ENCODE measurements around the gene SYNDIG1. TPM values are rescaled to one million over a fixed set of nuclear protein-coding genes. Genes with fewer than 3 reads are reported as not detected.

SYNDIG1 gene
- total RNA-seq, 4 donors from 2014 or later: 8.3 to 12.4 (median 10.2) TPM

DNA sequence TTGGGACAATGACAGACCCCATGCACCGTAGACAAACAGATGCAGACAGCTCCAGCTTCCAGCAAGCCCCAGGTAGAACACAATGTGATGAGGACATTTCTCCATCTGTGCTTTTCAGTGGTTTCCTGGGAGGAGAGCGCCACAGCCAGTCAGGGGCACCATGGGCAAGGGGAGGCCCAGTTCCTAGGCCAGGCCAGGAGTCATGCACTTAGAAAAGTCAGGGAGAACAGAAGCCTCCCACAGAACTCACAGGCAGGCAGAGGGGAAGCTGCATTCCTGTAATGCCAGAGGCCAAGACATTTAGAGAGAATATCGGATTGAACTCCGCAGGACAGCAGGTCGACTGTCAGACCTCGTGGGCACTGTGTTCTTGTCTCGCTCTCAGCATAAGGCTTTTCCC, 9.2 kb downstream of the SYNDIG1 start:
- no peaks in the 10 kb centered on the region for H3K4me1 ChIP-seq
- H3K27ac ChIP-seq: no peak overlapping the region
- WGBS, 2 donors: 95 to 96% methylated on average over 7 of the region's 7 CpGs
- TF ChIP-seq POLR2A (IDR thresholded peaks at IDR 0.05): no peak
- TF ChIP-seq, protein P1, sequence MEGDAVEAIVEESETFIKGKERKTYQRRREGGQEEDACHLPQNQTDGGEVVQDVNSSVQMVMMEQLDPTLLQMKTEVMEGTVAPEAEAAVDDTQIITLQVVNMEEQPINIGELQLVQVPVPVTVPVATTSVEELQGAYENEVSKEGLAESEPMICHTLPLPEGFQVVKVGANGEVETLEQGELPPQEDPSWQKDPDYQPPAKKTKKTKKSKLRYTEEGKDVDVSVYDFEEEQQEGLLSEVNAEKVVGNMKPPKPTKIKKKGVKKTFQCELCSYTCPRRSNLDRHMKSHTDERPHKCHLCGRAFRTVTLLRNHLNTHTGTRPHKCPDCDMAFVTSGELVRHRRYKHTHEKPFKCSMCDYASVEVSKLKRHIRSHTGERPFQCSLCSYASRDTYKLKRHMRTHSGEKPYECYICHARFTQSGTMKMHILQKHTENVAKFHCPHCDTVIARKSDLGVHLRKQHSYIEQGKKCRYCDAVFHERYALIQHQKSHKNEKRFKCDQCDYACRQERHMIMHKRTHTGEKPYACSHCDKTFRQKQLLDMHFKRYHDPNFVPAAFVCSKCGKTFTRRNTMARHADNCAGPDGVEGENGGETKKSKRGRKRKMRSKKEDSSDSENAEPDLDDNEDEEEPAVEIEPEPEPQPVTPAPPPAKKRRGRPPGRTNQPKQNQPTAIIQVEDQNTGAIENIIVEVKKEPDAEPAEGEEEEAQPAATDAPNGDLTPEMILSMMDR (IDR thresholded peaks at IDR 0.05): no peak
- no peaks in the 10 kb centered on the region for H3K9me3 ChIP-seq
- intact Hi-C loops (cut with DNase I): no loop called here
- no peak overlapping the region for H3K4me3 ChIP-seq (replicated peaks in 1 of 3)
- DNase-seq: no peak
- H3K27me3 ChIP-seq: no peaks in the 10 kb centered on the region
- no peaks in the 10 kb centered on the region for H3K36me3 ChIP-seq

DNA sequence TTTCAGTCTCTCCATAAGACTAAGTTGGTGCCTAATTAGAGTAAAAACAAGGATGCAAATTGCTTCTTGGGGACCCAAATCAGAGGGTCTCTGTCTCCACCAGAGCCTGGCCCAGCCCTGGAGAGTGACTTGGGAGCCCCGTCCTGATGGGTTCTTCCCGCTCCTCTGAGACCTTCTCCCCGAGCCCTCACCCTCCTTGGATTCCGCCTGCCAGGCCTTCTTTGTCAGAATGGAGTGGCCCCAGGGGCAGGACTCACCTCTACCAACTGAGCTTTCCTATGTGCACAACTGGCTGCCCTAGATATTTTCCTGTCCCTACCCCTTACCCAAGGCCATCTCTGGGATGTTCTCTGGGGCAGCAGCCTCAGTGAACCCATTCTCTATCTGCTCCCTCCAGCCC, 9.7 kb downstream of the SYNDIG1 start:
- no peaks in the 10 kb centered on the region for H3K9me3 ChIP-seq
- no peaks in the 10 kb centered on the region for H3K36me3 ChIP-seq
- no peak overlapping the region for H3K27ac ChIP-seq
- no peak overlapping the region for H3K4me3 ChIP-seq (replicated peaks in 1 of 3)
- no peak for DNase-seq
- H3K4me1 ChIP-seq: no peaks in the 10 kb centered on the region
- no peaks in the 10 kb centered on the region for H3K27me3 ChIP-seq
- WGBS, 2 donors: 96 to 100% methylated on average over 4 of the region's 4 CpGs
- no peak for TF ChIP-seq POLR2A (IDR thresholded peaks at IDR 0.05)
- TF ChIP-seq, protein P1 (IDR thresholded peaks at IDR 0.05): no peak
- intact Hi-C loops (cut with DNase I): no loop called here

DNA sequence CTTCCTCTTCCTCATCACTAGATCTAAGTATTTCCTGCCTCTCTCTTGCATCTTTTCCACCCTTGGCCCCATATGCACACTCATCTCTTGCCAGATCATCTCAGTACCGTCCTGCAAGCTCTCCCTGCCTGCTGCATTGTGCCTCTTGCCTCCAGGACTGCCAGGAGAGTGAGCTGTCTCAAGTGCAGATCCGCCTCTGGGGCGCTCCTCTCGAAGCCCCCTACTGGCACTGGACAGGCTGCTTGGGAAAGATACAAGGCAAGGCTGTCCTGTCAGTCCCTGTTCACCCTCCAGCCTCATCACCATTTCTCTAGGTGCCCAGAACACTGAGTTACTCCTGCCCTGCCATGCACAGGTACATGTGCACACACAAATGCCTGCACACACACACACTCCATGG, 10.2 kb downstream of the SYNDIG1 start:
- intact Hi-C loops (cut with DNase I): no loop called here
- WGBS, 2 donors: 70 to 81% methylated on average over 4 of the region's 4 CpGs
- H3K27ac ChIP-seq: no peak overlapping the region

DNA sequence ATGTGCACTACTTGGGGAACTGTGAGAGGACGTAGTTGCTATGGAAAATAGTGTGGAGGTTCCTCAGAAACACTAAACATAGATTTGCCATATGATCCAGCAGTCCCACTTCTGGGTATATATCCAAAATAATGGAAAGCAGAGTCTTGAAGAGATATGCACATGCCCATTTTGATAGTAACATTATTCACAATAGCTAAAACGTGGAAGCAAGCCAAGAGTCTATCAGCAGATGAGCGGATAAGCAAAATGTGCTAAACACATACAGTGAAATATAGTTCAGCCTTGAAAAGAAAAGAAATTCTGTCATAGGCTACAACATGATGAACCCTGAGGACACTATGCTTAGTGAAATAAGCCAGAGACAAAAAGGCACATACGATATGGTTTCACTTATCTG, 11.1 kb downstream of the SYNDIG1 start:
- TF ChIP-seq, protein P1 (IDR thresholded peaks at IDR 0.05): no peak
- TF ChIP-seq POLR2A (IDR thresholded peaks at IDR 0.05): no peak
- Histone ChIP-seq H3K4me3 (replicated peaks in 1 of 3) (no peak overlapping the region), H3K4me1 (no peaks in the 10 kb centered on the region), H3K36me3 (no peaks in the 10 kb centered on the region), H3K27me3 (no peaks in the 10 kb centered on the region), H3K9me3 (no peaks in the 10 kb centered on the region), H3K27ac (no peak overlapping the region)
- intact Hi-C loops (cut with DNase I): no loop called here
- WGBS, 2 donors: 82 to 85% methylated on average over 4 of the region's 4 CpGs
- no peak for DNase-seq

More for the DNA sequence above, 10.2 kb downstream of the SYNDIG1 start:
- no peak overlapping the region for H3K4me3 ChIP-seq (replicated peaks in 1 of 3)
- H3K27me3 ChIP-seq: no peaks in the 10 kb centered on the region
- H3K36me3 ChIP-seq: no peaks in the 10 kb centered on the region
- TF ChIP-seq, protein P1 (IDR thresholded peaks at IDR 0.05): no peak
- no peak for TF ChIP-seq POLR2A (IDR thresholded peaks at IDR 0.05)
- no peak for DNase-seq
- H3K4me1 ChIP-seq: no peaks in the 10 kb centered on the region
- no peaks in the 10 kb centered on the region for H3K9me3 ChIP-seq

DNA sequence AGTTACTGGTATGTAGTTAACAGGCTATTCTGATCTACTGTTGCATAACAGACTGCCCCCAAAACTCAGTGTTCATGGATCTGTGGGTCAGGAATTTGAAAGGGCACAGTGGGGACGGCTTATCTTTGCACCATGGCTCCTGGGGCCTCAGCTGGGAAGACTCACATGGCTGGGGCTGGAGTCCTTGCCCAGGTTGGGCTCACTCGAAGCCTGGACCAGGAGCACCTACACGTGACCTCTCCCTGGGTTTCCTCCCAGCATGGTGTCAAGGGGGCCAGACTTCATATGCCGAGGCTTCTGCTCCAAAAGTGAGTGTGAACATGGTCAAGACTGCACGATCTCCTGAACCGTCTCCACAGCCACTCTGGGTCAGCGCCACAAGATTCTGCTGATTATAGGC, 11.7 kb downstream of the SYNDIG1 start:
- DNase-seq: no peak
- no peak overlapping the region for H3K4me3 ChIP-seq (replicated peaks in 1 of 3)
- WGBS, 2 donors: 92 to 93% methylated on average over 5 to 7 of the region's 7 CpGs
- TF ChIP-seq, protein P1 (IDR thresholded peaks at IDR 0.05): no peak
- no peak for TF ChIP-seq POLR2A (IDR thresholded peaks at IDR 0.05)
- no peaks in the 10 kb centered on the region for H3K36me3 ChIP-seq
- H3K9me3 ChIP-seq: no peaks in the 10 kb centered on the region
- intact Hi-C loops (cut with DNase I): no loop called here
- no peaks in the 10 kb centered on the region for H3K27me3 ChIP-seq
- H3K27ac ChIP-seq: no peak overlapping the region
- no peaks in the 10 kb centered on the region for H3K4me1 ChIP-seq
